Neuronal stem cell (in vitro differentiated cells): Measurements from ENCODE around the gene FUBP1.

Experiments
- DNase-seq: peaks from one replicate; pipeline ENCODE4 v3.0.0-alpha.2; 2013; ENCODE audit warnings: low spot score
- H2AFZ ChIP-seq: one replicate; pipeline ENCODE4 v1.6.1; 2013; ENCODE audit warnings: mild to moderate bottlenecking, low read length, inconsistent platforms
- H2AK5ac ChIP-seq: 2 replicates; pipeline ENCODE4 v1.6.1; 2013; ENCODE audit warnings: low read depth, mild to moderate bottlenecking, inconsistent platforms, low read length, moderate library complexity, mixed read lengths
- H2BK120ac ChIP-seq: 2 replicates; pipeline ENCODE4 v1.6.1; 2013; ENCODE audit warnings: low read depth, mild to moderate bottlenecking, inconsistent platforms, low read length, moderate library complexity, mixed read lengths
- H2BK12ac ChIP-seq: one replicate; pipeline ENCODE4 v1.6.1; 2013; ENCODE audit warnings: low read length, inconsistent platforms
- H2BK15ac ChIP-seq: 2 replicates; pipeline ENCODE4 v1.6.1; 2013; ENCODE audit warnings: mild to moderate bottlenecking, low read length, inconsistent platforms, mixed read lengths
- H2BK5ac ChIP-seq: one replicate; pipeline ENCODE4 v1.6.1; 2013; ENCODE audit warnings: inconsistent platforms, mild to moderate bottlenecking, low read length, moderate library complexity
- H3K14ac ChIP-seq: one replicate; pipeline ENCODE4 v1.6.1; 2013; ENCODE audit warnings: low read length, inconsistent platforms
- H3K18ac ChIP-seq: 2 replicates; pipeline ENCODE4 v1.6.1; 2013; ENCODE audit warnings: low read length, inconsistent platforms
- H3K23ac ChIP-seq: 2 replicates; pipeline ENCODE4 v1.6.1; 2013; ENCODE audit warnings: low read depth, mild to moderate bottlenecking, mixed read lengths, low read length, inconsistent platforms; ENCODE audit not compliant: poor library complexity
- H3K27ac ChIP-seq: replicated peaks from 3 replicates; pipeline ENCODE4 v1.5.1; 2013; ENCODE audit warnings: low read length, inconsistent platforms
- H3K27me3 ChIP-seq, 3 experiments: 2 replicates each; pipeline ENCODE4 v1.6.1; 2013; ENCODE audit warnings: low read length in 3 of 3, mild to moderate bottlenecking in 2 of 3, inconsistent platforms in 1 of 3, low read depth in 1 of 3, mixed read lengths in 1 of 3, moderate library complexity in 1 of 3; ENCODE audit not compliant: control insufficient read depth in 3 of 3, insufficient read depth in 3 of 3
- H3K36me3 ChIP-seq, 2 donors: replicated peaks in 1 of 2; 2 replicates each; pipeline ENCODE4 v1.6.1; 2013; ENCODE audit warnings: low read length in 2 of 2; ENCODE audit not compliant: control insufficient read depth in 2 of 2, insufficient read depth in 2 of 2
- H3K4ac ChIP-seq: 2 replicates; pipeline ENCODE4 v1.6.1; 2013; ENCODE audit warnings: inconsistent platforms, mild to moderate bottlenecking, low read length, moderate library complexity
- H3K4me1 ChIP-seq, 2 donors: 1 replicate in 1 of 2; 2 replicates in 1 of 2; pipeline ENCODE4 v1.6.1; 2013; ENCODE audit warnings: low read length in 2 of 2, low read depth in 1 of 2; ENCODE audit not compliant: control insufficient read depth in 2 of 2, insufficient read depth in 1 of 2
- H3K4me2 ChIP-seq: one replicate; pipeline ENCODE4 v1.6.1; 2013; ENCODE audit warnings: mild to moderate bottlenecking, low read length, inconsistent platforms; ENCODE audit not compliant: insufficient read depth, poor library complexity, severe bottlenecking
- H3K4me3 ChIP-seq, 2 donors: 2 replicates each; pipeline ENCODE4 v1.5.1; 2013; ENCODE audit warnings: low read length in 2 of 2, mild to moderate bottlenecking in 2 of 2, inconsistent platforms in 1 of 2, moderate library complexity in 1 of 2
- H3K79me1 ChIP-seq: one replicate; pipeline ENCODE4 v1.6.1; 2013; ENCODE audit warnings: low read depth, mild to moderate bottlenecking, inconsistent platforms, low read length, moderate library complexity
- H3K9ac ChIP-seq: one replicate; pipeline ENCODE4 v1.6.1; 2013; ENCODE audit warnings: mild to moderate bottlenecking, low read depth, low read length, inconsistent platforms; ENCODE audit not compliant: poor library complexity
- H3K9me3 ChIP-seq, 2 donors: replicated peaks in 1 of 2; 2 replicates each; pipeline versions ENCODE3 to v1.6.1; 2013; ENCODE audit warnings: low read length in 2 of 2, mild to moderate bottlenecking in 2 of 2, inconsistent platforms in 1 of 2, low read depth in 1 of 2, mixed read lengths in 1 of 2, moderate library complexity in 1 of 2; ENCODE audit not compliant: control insufficient read depth in 2 of 2, insufficient read depth in 1 of 2
- H4K8ac ChIP-seq: one replicate; pipeline ENCODE4 v1.6.1; 2013; ENCODE audit warnings: low read depth, mild to moderate bottlenecking, inconsistent platforms, low read length, moderate library complexity
- H4K91ac ChIP-seq: one replicate; pipeline ENCODE4 v1.6.1; 2013; ENCODE audit warnings: low read length, low read depth, mild to moderate bottlenecking, inconsistent platforms; ENCODE audit not compliant: poor library complexity
- WGBS, 2 donors: extraction: QIAGEN DNeasy Blood & Tissue Kit; methylation state at CpG; one replicate each; pipeline ENCODE4 v1.1.7; 2013; ENCODE audit warnings: missing lambda C conversion rate in 2 of 2, mixed read lengths in 1 of 2; ENCODE audit not compliant: insufficient read length in 2 of 2, insufficient replicate concordance in 1 of 2; ENCODE audit errors: extremely low coverage in 2 of 2; 5-methylcytosine and 5-hydroxymethylcytosine counted together

FUBP1 gene

GRCh38 chr1:78015148-78015547 is 36.3 kb upstream of the FUBP1 start:
- Histone ChIP-seq H3K23ac (no peak overlapping the region), H3K27ac (no peak overlapping the region), H2AFZ (no peak overlapping the region), H3K4me3 (no peak overlapping the region), H4K8ac (no peak overlapping the region), H2BK5ac (no peak overlapping the region), H3K9me3 (no peaks in the 10 kb centered on the region), H3K79me1 (no peaks in the 10 kb centered on the region), H3K18ac (no peak overlapping the region), H2BK12ac (no peak overlapping the region), H3K4me2 (no peak overlapping the region), H3K27me3 (no peaks in the 10 kb centered on the region), H3K14ac (no peak overlapping the region), H3K9ac (no peak overlapping the region), H4K91ac (no peak overlapping the region), H3K36me3 (peaks cover 0 to 30% of the 10 kb centered on the region in 2 donors), H2AK5ac (no peak overlapping the region), H3K4me1 (no peaks in the 10 kb centered on the region), H2BK120ac (no peak overlapping the region), H3K4ac (no peak overlapping the region), H2BK15ac (no peak overlapping the region)
- no peak for DNase-seq

- Histone ChIP-seq H3K18ac (no peak overlapping the region), H3K4me3 (no peak overlapping the region), H3K9ac (no peak overlapping the region), H3K23ac (no peak overlapping the region), H3K4me1 (peaks cover 0 to 1% of the 10 kb centered on the region in 2 donors), H3K79me1 (no peaks in the 10 kb centered on the region), H2BK5ac (no peak overlapping the region), H3K4ac (no peak overlapping the region), H3K27ac (no peak overlapping the region), H2AFZ (no peak overlapping the region), H3K9me3 (no peaks in the 10 kb centered on the region), H2AK5ac (no peak overlapping the region), H3K14ac (no peak overlapping the region), H3K36me3 (peaks cover 0 to 18% of the 10 kb centered on the region in 2 donors), H3K27me3 (no peaks in the 10 kb centered on the region), H2BK15ac (no peak overlapping the region), H4K8ac (no peak overlapping the region), H2BK120ac (no peak overlapping the region), H3K4me2 (no peak overlapping the region), H4K91ac (no peak overlapping the region), H2BK12ac (no peak overlapping the region)
- no peak for DNase-seq
- no CpG with 5 or more reads among the region's 2 CpGs for WGBS, 2 donors
These were observed 32.2 kb upstream of the FUBP1 start for GRCh38 chr1:78011050-78011449.

GRCh38 chr1:78009836-78010235 is 31.0 kb upstream of the FUBP1 start:
- no CpG with 5 or more reads among the region's 3 CpGs for WGBS, 2 donors
- Histone ChIP-seq H3K36me3 (peaks cover 0 to 12% of the 10 kb centered on the region in 2 donors), H3K9me3 (no peaks in the 10 kb centered on the region), H3K27me3 (no peaks in the 10 kb centered on the region), H2BK12ac (no peak overlapping the region), H3K27ac (no peak overlapping the region), H3K9ac (no peak overlapping the region), H3K4me2 (no peak overlapping the region), H2AFZ (no peak overlapping the region), H3K4ac (no peak overlapping the region), H3K18ac (no peak overlapping the region), H4K91ac (no peak overlapping the region), H4K8ac (no peak overlapping the region), H3K14ac (no peak overlapping the region), H3K4me3 (no peak overlapping the region), H2BK5ac (no peak overlapping the region), H3K4me1 (peaks cover 0 to 3% of the 10 kb centered on the region in 2 donors), H2BK15ac (no peak overlapping the region), H3K79me1 (no peaks in the 10 kb centered on the region), H2BK120ac (no peak overlapping the region), H2AK5ac (no peak overlapping the region), H3K23ac (no peak overlapping the region)
- no peak for DNase-seq

GRCh38 chr1:78009276-78009675 is 30.4 kb upstream of the FUBP1 start:
- H3K23ac ChIP-seq: no peak overlapping the region
- H2BK5ac ChIP-seq: no peak overlapping the region
- no peak overlapping the region for H2BK15ac ChIP-seq
- H3K27ac ChIP-seq: no peak overlapping the region
- no peak overlapping the region for H3K18ac ChIP-seq
- H3K27me3 ChIP-seq: no peaks in the 10 kb centered on the region
- H3K4me1 ChIP-seq: peaks cover 0 to 3% of the 10 kb centered on the region in 2 donors
- no peak overlapping the region for H2BK12ac ChIP-seq
- no peak overlapping the region for H2BK120ac ChIP-seq
- H3K14ac ChIP-seq: no peak overlapping the region
- peaks cover 0 to 12% of the 10 kb centered on the region in 2 donors for H3K36me3 ChIP-seq
- H4K91ac ChIP-seq: no peak overlapping the region
- WGBS, 2 donors: no CpG with 5 or more reads among the region's 3 CpGs
- no peak overlapping the region for H2AFZ ChIP-seq
- no peak overlapping the region for H3K9ac ChIP-seq
- no peak overlapping the region for H3K4ac ChIP-seq
- no peak overlapping the region for H3K4me3 ChIP-seq
- H3K79me1 ChIP-seq: no peaks in the 10 kb centered on the region
- H2AK5ac ChIP-seq: no peak overlapping the region
- H4K8ac ChIP-seq: no peak overlapping the region
- H3K4me2 ChIP-seq: no peak overlapping the region
- no peak for DNase-seq
- H3K9me3 ChIP-seq: no peaks in the 10 kb centered on the region
